ENCODE data around the gene COX7B2.

The COX7B2 gene

DNA sequence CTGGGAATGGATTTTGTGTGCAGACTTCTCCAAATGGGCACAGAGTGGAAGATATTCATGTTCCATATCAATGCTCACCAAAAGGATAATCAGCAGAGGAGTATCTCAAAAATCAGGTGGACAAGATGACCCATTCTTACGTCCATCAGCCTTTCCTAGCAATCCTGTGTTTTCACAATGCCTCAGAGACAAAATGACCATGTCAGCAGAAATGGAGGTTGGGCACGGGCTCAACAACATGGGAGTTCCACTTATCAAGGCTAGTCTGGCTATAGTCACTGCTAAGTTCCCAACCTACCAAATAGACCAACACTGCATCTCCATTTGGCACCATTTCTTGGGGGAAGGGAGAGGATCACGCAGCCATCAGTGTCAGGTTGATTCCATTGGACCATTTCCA, 179.0 kb downstream of the COX7B2 start:
- no peak for DNase-seq

DNA sequence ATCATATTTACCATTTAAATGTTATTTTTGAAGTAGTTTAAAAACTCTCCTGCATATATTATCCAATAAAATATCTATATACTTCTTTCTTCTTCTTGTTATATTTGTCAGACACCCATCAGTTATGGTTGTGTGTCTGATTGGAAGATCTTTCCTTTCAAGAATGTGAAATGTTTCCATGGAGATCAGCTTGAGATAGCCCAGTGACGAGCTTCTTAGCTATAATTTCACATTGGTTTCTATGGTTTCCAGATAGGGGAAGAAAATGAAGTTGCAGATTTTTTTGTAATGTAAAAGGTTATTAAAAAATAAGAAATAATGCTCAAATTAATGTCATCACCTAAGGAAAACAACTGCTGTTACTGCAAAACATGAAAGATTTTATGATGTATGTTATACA, 189.0 kb downstream of the COX7B2 start:
- TF ChIP-seq POLR2A (IDR thresholded peaks at IDR 0.05; ENCODE audit: low read length) (no peak), GATA1 (IDR thresholded peaks at IDR 0.05; ENCODE audit: low read depth, low read length) (no peak)
- DNase-seq = no peak

More for the DNA sequence above, 179.0 kb downstream of the COX7B2 start:
- TF ChIP-seq POLR2A (IDR thresholded peaks at IDR 0.05; ENCODE audit: low read length) = no peak

DNA sequence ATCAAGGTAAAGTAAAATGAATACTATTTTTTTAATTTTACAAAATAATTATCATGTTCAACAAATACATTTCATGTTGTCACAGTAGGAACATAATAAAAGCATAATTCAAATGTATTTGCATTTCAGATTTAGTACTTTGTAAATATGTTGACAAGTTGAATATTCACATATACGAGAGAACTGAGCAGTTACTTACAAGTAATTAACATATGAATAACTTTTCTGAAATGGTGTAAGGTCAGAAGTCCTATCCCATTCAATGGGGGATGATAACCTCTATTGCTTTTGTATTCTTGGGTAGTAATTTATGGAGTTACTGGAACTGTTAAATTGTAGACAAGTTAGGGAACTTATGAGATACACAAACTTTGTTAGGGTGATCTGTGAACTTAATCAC, 191.1 kb downstream of the COX7B2 start:
- no peak for DNase-seq
- TF ChIP-seq POLR2A (IDR thresholded peaks at IDR 0.05; ENCODE audit: low read length) = no peak
- TF ChIP-seq GATA1 (IDR thresholded peaks at IDR 0.05; ENCODE audit: low read depth, low read length) = no peak

DNA sequence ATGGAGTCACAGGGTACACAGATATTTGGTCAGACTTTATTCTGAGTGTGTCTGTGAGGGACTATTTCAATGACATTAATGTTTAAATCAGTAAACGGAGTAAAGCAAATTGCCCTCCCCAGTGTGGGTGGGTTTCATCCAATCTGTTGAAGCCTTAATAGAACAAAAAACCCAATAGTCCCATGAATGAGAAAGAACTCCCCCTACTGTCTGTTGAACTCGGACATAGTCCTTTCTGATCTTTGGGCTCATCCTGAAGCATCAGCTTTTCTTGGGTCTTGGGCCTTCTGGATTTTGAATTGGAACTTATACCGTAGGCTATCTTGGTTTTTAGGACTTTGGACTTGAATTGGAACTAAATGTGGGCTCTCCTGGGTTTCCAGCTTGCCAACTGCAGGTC, 193.6 kb downstream of the COX7B2 start:
- no peak for DNase-seq
- TF ChIP-seq POLR2A (IDR thresholded peaks at IDR 0.05; ENCODE audit: low read length) = no peak
- no peak for TF ChIP-seq GATA1 (IDR thresholded peaks at IDR 0.05; ENCODE audit: low read depth, low read length)

DNA sequence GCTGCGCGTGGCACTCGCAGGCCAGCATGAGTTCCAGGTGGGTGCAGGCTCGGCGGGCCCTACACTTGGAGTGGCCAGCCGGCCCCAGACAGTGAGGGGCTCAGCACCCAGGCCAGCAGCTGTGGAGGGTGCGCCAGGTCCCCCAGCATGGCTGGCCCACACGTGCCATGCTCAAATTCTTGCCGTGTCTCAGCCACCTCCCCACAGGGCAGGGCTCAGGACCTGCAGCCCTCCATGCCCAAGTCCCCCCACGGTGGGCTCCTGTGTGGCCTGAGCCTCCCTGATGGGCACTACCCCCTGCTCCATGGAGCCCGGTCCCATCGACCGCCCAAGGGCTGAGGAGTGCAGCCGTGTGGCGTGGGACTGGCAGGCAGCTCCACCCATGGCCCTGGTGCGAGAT, 210.2 kb downstream of the COX7B2 start:
- no peak for DNase-seq
- no peak for TF ChIP-seq POLR2A (IDR thresholded peaks at IDR 0.05; ENCODE audit: low read length)

Data from erythroblast (primary cell).